H1 (cell line): Measurements from ENCODE around the gene ADGRL2. TPM values are rescaled to one million over a fixed set of nuclear protein-coding genes. Genes with fewer than 3 reads are reported as not detected.

Experiments
- CTCF ChIA-PET: fragments of 300-600 bp; sonication (Branson Sonifier 250); formaldehyde crosslinking; loops from one replicate; lab custom pipeline; 2021; ENCODE audit not compliant: partially characterized antibody; lab: Charles Lee
- POLR2A ChIA-PET: fragments of 300-600 bp; sonication (Branson Sonifier 250); formaldehyde crosslinking; loops from one replicate; lab custom pipeline; 2021; ENCODE audit warnings: inconsistent platforms; ENCODE audit not compliant: partially characterized antibody; lab: Charles Lee
- DNase-seq, 2 experiments: peaks; one replicate each; pipeline versions ENCODE4 v3.0.0 to v3.0.0-alpha.2; 2010 to 2022; ENCODE audit warnings: low spot score in 2 of 2, low read depth in 1 of 2, mixed read lengths in 1 of 2
- FAIRE-seq: peaks from 2 replicates; lab custom pipeline; 2011; peaks lifted over from hg19 to GRCh38; lab: Jason Lieb, UNC
- H2AFZ ChIP-seq: 2 replicates; pipeline ENCODE4 v1.8.1; 2012; ENCODE audit warnings: low read length, inconsistent platforms
- H2AK5ac ChIP-seq: 2 replicates; pipeline ENCODE4 v1.6.1; 2013; ENCODE audit warnings: low read depth, low read length
- H2BK120ac ChIP-seq: replicated peaks from 2 replicates; pipeline ENCODE3; 2013; ENCODE audit warnings: low read depth, low read length, inconsistent platforms
- H2BK12ac ChIP-seq: 2 replicates; pipeline ENCODE4 v1.6.1; 2013; ENCODE audit warnings: low read depth, low read length
- H2BK15ac ChIP-seq: 2 replicates; pipeline ENCODE4 v1.6.1; 2013; ENCODE audit warnings: low read length
- H2BK20ac ChIP-seq: 2 replicates; pipeline ENCODE4 v1.6.1; 2013; ENCODE audit warnings: low read length
- H2BK5ac ChIP-seq: 2 replicates; pipeline ENCODE4 v1.6.1; 2013; ENCODE audit warnings: low read depth, low read length
- H3K14ac ChIP-seq: 2 replicates; pipeline ENCODE4 v1.6.1; 2013; ENCODE audit warnings: inconsistent platforms; ENCODE audit not compliant: insufficient read length
- H3K18ac ChIP-seq: 2 replicates; pipeline ENCODE4 v1.6.1; 2013; ENCODE audit warnings: low read length; ENCODE audit errors: extremely low read depth
- H3K23ac ChIP-seq: 2 replicates; pipeline ENCODE4 v1.6.1; 2013; ENCODE audit warnings: inconsistent platforms; ENCODE audit not compliant: insufficient read length
- H3K23me2 ChIP-seq: 2 replicates; pipeline ENCODE4 v1.6.1; 2013; ENCODE audit warnings: low read depth, low read length
- H3K27ac ChIP-seq: 2 replicates; pipeline ENCODE4 v1.6.1; 2011; ENCODE audit warnings: low read depth, low read length, inconsistent platforms
- H3K27me3 ChIP-seq, 4 experiments: replicated peaks in 1 of 4; 1 replicate in 1 of 4; 2 replicates in 3 of 4; pipeline versions ENCODE4 v1.6.1 to v1.8.1; 2011 to 2013; ENCODE audit warnings: low read length in 3 of 4, mild to moderate bottlenecking in 3 of 4, inconsistent platforms in 2 of 4, mixed read lengths in 2 of 4, moderate library complexity in 1 of 4; ENCODE audit not compliant: control insufficient read depth in 3 of 4, insufficient read depth in 3 of 4; ENCODE audit errors: extremely low read depth in 1 of 4
- H3K36me3 ChIP-seq, 4 experiments: 2 replicates each; pipeline versions ENCODE4 v1.6.1 to v1.8.1; 2011 to 2013; ENCODE audit warnings: mild to moderate bottlenecking in 4 of 4, low read length in 3 of 4, moderate library complexity in 2 of 4, control low read depth in 1 of 4, inconsistent platforms in 1 of 4; ENCODE audit not compliant: insufficient read depth in 4 of 4, control insufficient read depth in 2 of 4
- H3K4ac ChIP-seq: replicated peaks from 2 replicates; pipeline ENCODE3; 2013; ENCODE audit warnings: low read length, low read depth, mixed read lengths, inconsistent platforms; ENCODE audit not compliant: insufficient read length
- H3K4me1 ChIP-seq, 4 experiments: replicated peaks in 1 of 4; 1 replicate in 1 of 4; 2 replicates in 3 of 4; pipeline versions ENCODE4 v1.6.1 to v1.8.1; 2011 to 2013; ENCODE audit warnings: low read length in 3 of 4, inconsistent platforms in 2 of 4, mixed read lengths in 1 of 4; ENCODE audit not compliant: insufficient read depth in 4 of 4, control insufficient read depth in 3 of 4
- H3K4me2 ChIP-seq, 2 experiments: 2 replicates each; pipeline versions ENCODE4 v1.6.1 to v1.8.1; 2011 to 2013; ENCODE audit warnings: low read depth in 2 of 2, low read length in 2 of 2, control low read depth in 1 of 2, inconsistent platforms in 1 of 2, mild to moderate bottlenecking in 1 of 2; ENCODE audit not compliant: insufficient read depth in 1 of 2
- H3K4me3 ChIP-seq, 4 experiments: fragments of 200-600, 300-600 bp in 1 of 4; sonication (generic), shearing (Covaris generic), sonication (Bioruptor Twin) in 1 of 4; 2 replicates each; pipeline versions ENCODE4 v1.5.1 to v1.8.1; 2011 to 2016; ENCODE audit warnings: low read length in 4 of 4, low read depth in 3 of 4, control low read depth in 2 of 4, inconsistent platforms in 2 of 4, mild to moderate bottlenecking in 2 of 4, mixed read lengths in 1 of 4, moderate library complexity in 1 of 4; ENCODE audit not compliant: insufficient read depth in 2 of 4; ENCODE audit errors: extremely low read depth in 1 of 4
- H3K56ac ChIP-seq: replicated peaks from 2 replicates; pipeline ENCODE3; 2013; ENCODE audit warnings: low read depth, mild to moderate bottlenecking, mixed read lengths, low read length, inconsistent platforms; ENCODE audit not compliant: insufficient read length
- H3K79me1 ChIP-seq: 2 replicates; pipeline ENCODE4 v1.6.1; 2013; ENCODE audit warnings: low read depth, low read length, control low read depth
- H3K79me2 ChIP-seq, 2 experiments: 2 replicates each; pipeline versions ENCODE4 v1.6.1 to v1.8.1; 2012 to 2013; ENCODE audit warnings: low read length in 2 of 2, mild to moderate bottlenecking in 2 of 2, inconsistent platforms in 1 of 2; ENCODE audit not compliant: insufficient read depth in 2 of 2, control insufficient read depth in 1 of 2
- H3K9ac ChIP-seq, 4 experiments: replicated peaks in 1 of 4; 1 replicate in 1 of 4; 2 replicates in 3 of 4; pipeline versions ENCODE4 v1.6.1 to v1.8.1; 2011 to 2013; ENCODE audit warnings: low read depth in 3 of 4, low read length in 3 of 4, control low read depth in 2 of 4, mild to moderate bottlenecking in 2 of 4, moderate library complexity in 2 of 4, inconsistent platforms in 1 of 4; ENCODE audit errors: extremely low read depth in 1 of 4
- H3K9me3 ChIP-seq, 2 experiments: 2 replicates each; pipeline versions ENCODE4 v1.6.1 to v1.8.1; 2012 to 2013; ENCODE audit warnings: mild to moderate bottlenecking in 2 of 2, moderate library complexity in 2 of 2, control low read depth in 1 of 2, inconsistent platforms in 1 of 2, low read depth in 1 of 2, low read length in 1 of 2, mixed read lengths in 1 of 2; ENCODE audit not compliant: insufficient read depth in 2 of 2
- H4K20me1 ChIP-seq, 2 experiments: replicated peaks in 1 of 2; 2 replicates each; pipeline versions ENCODE3 to v1.8.1; 2011 to 2013; ENCODE audit warnings: inconsistent platforms in 2 of 2, low read length in 2 of 2, mild to moderate bottlenecking in 1 of 2; ENCODE audit not compliant: insufficient read depth in 2 of 2, control insufficient read depth in 1 of 2
- H4K5ac ChIP-seq: 2 replicates; pipeline ENCODE4 v1.6.1; 2013; ENCODE audit warnings: low read length, low read depth, mixed read lengths, inconsistent platforms; ENCODE audit not compliant: insufficient read length
- H4K8ac ChIP-seq: 2 replicates; pipeline ENCODE4 v1.8.0; 2013; ENCODE audit warnings: mild to moderate bottlenecking, moderate library complexity, low read length, inconsistent platforms; ENCODE audit not compliant: insufficient read depth; ENCODE audit errors: extremely low read depth
- H4K91ac ChIP-seq: replicated peaks from 2 replicates; pipeline ENCODE3; 2013; ENCODE audit warnings: low read length, mixed read lengths, inconsistent platforms; ENCODE audit not compliant: insufficient read length
- RNF2 ChIP-seq: fragments of 200-900, 300-1000 bp; sonication (generic); IDR thresholded peaks from 2 replicates; pipeline ENCODE4 v1.7.1; 2016; ENCODE audit warnings: borderline replicate concordance, low read depth, mild to moderate bottlenecking, antibody characterized with exemption, low read length; ENCODE audit not compliant: poor library complexity, severe bottlenecking; ENCODE audit errors: missing control alignments
- YY1 ChIP-seq: IDR thresholded peaks from 2 replicates; pipeline ENCODE4 v1.6.1; 2011; ENCODE audit warnings: low read depth, mild to moderate bottlenecking, low read length
- WGBS, 2 experiments: shearing (Covaris generic) in 1 of 2; methylation state at CpG; one replicate each; pipeline versions ENCODE4 v1.1.6 to v1.1.7; 2013 to 2015; ENCODE audit warnings: low lambda C conversion rate in 2 of 2, mixed read lengths in 2 of 2, inconsistent platforms in 1 of 2, low coverage in 1 of 2, missing lambda C conversion rate in 1 of 2; ENCODE audit not compliant: insufficient replicate concordance in 2 of 2, insufficient coverage in 1 of 2, insufficient read length in 1 of 2; ENCODE audit errors: extremely low coverage in 1 of 2, missing lambda C conversion rate in 1 of 2; 5-methylcytosine and 5-hydroxymethylcytosine counted together
- polyA plus RNA-seq, 7 experiments: library from polyadenylated mRNA; depleted of rRNA in 3 of 7; stranded (reverse) in 5 of 7; unstranded in 2 of 7; fragments of >200 nt in 5 of 7; fragments of 200-250 nt in 2 of 7; gene quantifications; 1 replicate in 5 of 7; 2 replicates in 1 of 7; 4 replicates in 1 of 7; pipeline versions ENCODE4 v1.2.1 to v1.2.3, GENCODE V29; 2011 to 2013; ENCODE audit warnings: missing spikeins in 2 of 7, mixed read lengths in 2 of 7
- total RNA-seq: library from RNA; stranded (reverse); fragmentation: NEBNext Ultra II Directional; extraction: Animal tissue kit (Norgen Biotek cat#: 25700); gene quantifications from 2 replicates; pipeline ENCODE4 v1.2.1, GENCODE V29; 2021

ADGRL2 gene
- total and polyA plus RNA-seq, 2 of the 8 experiments (the other 6 are each of a cell fraction or from before 2014, with no cell fraction given), result 113 to 124 TPM

DNA sequence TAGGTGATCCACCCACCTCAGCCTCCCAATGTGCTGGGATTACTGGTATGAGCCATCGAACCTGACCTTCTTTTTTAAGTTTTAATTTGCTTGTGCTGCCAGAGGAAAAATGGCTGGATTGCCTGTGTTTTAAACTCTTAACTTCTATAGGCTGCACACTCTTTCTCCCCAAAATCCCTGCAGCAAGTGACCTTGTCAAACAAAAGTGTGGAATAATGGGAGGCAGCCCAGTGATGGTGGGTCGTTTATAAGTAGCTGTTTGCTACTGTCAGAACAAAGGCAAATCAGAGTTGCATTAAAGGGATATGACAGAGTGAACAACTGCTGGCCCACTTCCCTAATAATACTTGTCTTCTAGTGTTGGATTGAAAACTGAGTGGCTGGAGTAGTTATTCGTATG is 74.2 kb downstream of the ADGRL2 start:
- Histone ChIP-seq H4K20me1 (peaks cover 0 to 9% of the 10 kb centered on the region in 2 experiments), H3K27me3 (no peaks in the 10 kb centered on the region), H4K91ac (no peak overlapping the region), H4K5ac (no peak overlapping the region), H3K79me2 (peaks cover 3 to 93% of the 10 kb centered on the region in 2 experiments; a peak in 3 of 4 replicates), H2BK15ac (no peak overlapping the region)
- TF ChIP-seq RNF2 (no peak), YY1 (no peak)
- TF ChIP-seq, all 59 proteins: peak for 0
- Histone ChIP-seq H3K4ac (no peak overlapping the region), H3K4me3 (no peak overlapping the region), H3K23me2 (no peaks in the 10 kb centered on the region), H3K18ac (no peak overlapping the region), H2BK20ac (no peak overlapping the region), H2BK120ac (no peak overlapping the region), H3K23ac (no peak overlapping the region), H3K9me3 (no peaks in the 10 kb centered on the region), H3K9ac (no peak overlapping the region), H3K36me3 (no peaks in the 10 kb centered on the region), H2AK5ac (no peak overlapping the region), H2BK12ac (no peak overlapping the region), H2AFZ (no peak overlapping the region), H3K4me1 (peaks cover 0 to 7% (median 2%) of the 10 kb centered on the region in 4 experiments; a peak in 3 of 7 replicates), H3K79me1 (no peaks in the 10 kb centered on the region), H3K56ac (no peak overlapping the region), H4K8ac (no peak overlapping the region), H2BK5ac (peak overlapping the region; percentile 40; the same call in 1 of the 2 replicates), H3K27ac (no peak overlapping the region), H3K4me2 (no peak overlapping the region), H3K14ac (no peak overlapping the region)
- 78 to 100% methylated on average over 1 to 3 of the region's 3 CpGs for WGBS, 2 experiments
- DNase-seq (no peak), FAIRE-seq (no peak)
- POLR2A ChIA-PET, result interaction anchor here (1.0 to 1.1 kb wide), 2 partner anchors 8 to 54 kb away, joined by 3 read pairs; no protein-coding TSS in a partner anchor
- CTCF ChIA-PET, result interaction anchor here (1.2 to 1.5 kb wide), 2 partner anchors 19 to 325 kb away, joined by 3 read pairs; no protein-coding TSS in a partner anchor
